A673 (cell line): ENCODE data around the gene UNC45A. TPM values are rescaled to one million over a fixed set of nuclear protein-coding genes. Genes with fewer than 3 reads are reported as not detected.
A peak's percentile ranks its signal among the peaks of the same experiment; 100 is the strongest.

Experiments
- BruUV-seq: library from RNA; stranded (reverse); fragments of 400-500 nt; replicated peaks from 2 replicates; lab custom pipeline; 2021; lab: Mats Ljungman, UMichigan
- CTCF ChIA-PET: fragments of 300-600 bp; sonication (Branson Sonifier 250); formaldehyde crosslinking; loops from one replicate; lab custom pipeline; 2022; ENCODE audit warnings: antibody characterized with exemption; lab: Charles Lee
- POLR2A ChIA-PET: fragments of 300-600 bp; sonication (Branson Sonifier 250); formaldehyde crosslinking; loops from one replicate; lab custom pipeline; 2022; ENCODE audit warnings: antibody characterized with exemption; ENCODE audit not compliant: low non-redundant PET; lab: Charles Lee
- DNase-seq: peaks from one replicate; pipeline ENCODE4 v3.0.0-alpha.2; 2015; ENCODE audit warnings: low spot score
- H3K27ac ChIP-seq: fragments of 200-600 bp; sonication (generic); 2 replicates; pipeline ENCODE4 v1.5.1; 2016; ENCODE audit warnings: mixed run types, low read depth, mild to moderate bottlenecking, mixed read lengths, antibody characterized with exemption, low read length; ENCODE audit not compliant: poor library complexity, severe bottlenecking
- H3K27me3 ChIP-seq: fragments of 200-600 bp; sonication (generic); replicated peaks from 2 replicates; pipeline ENCODE4 v1.6.1; 2017; ENCODE audit warnings: mixed run types, low read depth, mild to moderate bottlenecking, mixed read lengths, antibody characterized with exemption, low read length; ENCODE audit not compliant: insufficient read depth, poor library complexity
- H3K36me3 ChIP-seq: fragments of 200-600 bp; sonication (generic); 2 replicates; pipeline ENCODE4 v1.6.1; 2016; ENCODE audit warnings: mixed run types, mild to moderate bottlenecking, mixed read lengths, antibody characterized with exemption, low read length; ENCODE audit not compliant: insufficient read depth, poor library complexity, severe bottlenecking
- H3K4me1 ChIP-seq: fragments of 200-600 bp; sonication (generic); 2 replicates; pipeline ENCODE4 v1.6.1; 2017; ENCODE audit warnings: mixed run types, mild to moderate bottlenecking, mixed read lengths, antibody characterized with exemption, low read length; ENCODE audit not compliant: insufficient read depth, poor library complexity, severe bottlenecking
- H3K4me3 ChIP-seq: fragments of 200-600 bp; sonication (generic); 2 replicates; pipeline ENCODE4 v1.5.1; 2016; ENCODE audit warnings: low read depth, mixed run types, mild to moderate bottlenecking, mixed read lengths, low read length; ENCODE audit not compliant: poor library complexity, severe bottlenecking
- H3K9me3 ChIP-seq: fragments of 200-600 bp; sonication (generic); 2 replicates; pipeline ENCODE4 v1.6.1; 2016; ENCODE audit warnings: mixed run types, low read depth, mild to moderate bottlenecking, mixed read lengths, antibody characterized with exemption, low read length; ENCODE audit not compliant: poor library complexity, severe bottlenecking
- EZH2 ChIP-seq: fragments of 200-600 bp; sonication (generic); IDR thresholded peaks from 2 replicates; pipeline ENCODE4 v1.6.1; 2017; ENCODE audit warnings: borderline replicate concordance, low read depth, mild to moderate bottlenecking, mixed read lengths, antibody characterized with exemption, low read length; ENCODE audit not compliant: poor library complexity, severe bottlenecking
- intact Hi-C: fragments of 100-400 bp; cut with micrococcal nuclease; formaldehyde crosslinking; loops from one replicate; pipeline ENCODE4 v1.10.0; 2022; ENCODE audit not compliant: unreplicated experiment
- total RNA-seq: library from RNA; stranded (reverse); gene quantifications from 2 replicates; pipeline ENCODE4 v1.2.3, GENCODE V29; 2021
- TF ChIP-seq, protein P1 (sequence below): fragments of 300-800, 200-600 bp; sonication (generic); conservative IDR thresholded peaks from 2 replicates; pipeline ENCODE4 v1.5.1; 2017; ENCODE audit warnings: low read depth, mild to moderate bottlenecking, antibody characterized with exemption, low read length, moderate library complexity, mixed read lengths

UNC45A gene
- total RNA-seq, 1 experiment from 2014 or later: 74.4 TPM

- Histone ChIP-seq H3K27me3 (no peaks in the 10 kb centered on the region), H3K27ac (no peak overlapping the region), H3K9me3 (no peaks in the 10 kb centered on the region), H3K36me3 (peaks cover 41% of the 10 kb centered on the region), H3K4me1 (no peaks in the 10 kb centered on the region), H3K4me3 (no peak overlapping the region)
- TF ChIP-seq, protein P1, sequence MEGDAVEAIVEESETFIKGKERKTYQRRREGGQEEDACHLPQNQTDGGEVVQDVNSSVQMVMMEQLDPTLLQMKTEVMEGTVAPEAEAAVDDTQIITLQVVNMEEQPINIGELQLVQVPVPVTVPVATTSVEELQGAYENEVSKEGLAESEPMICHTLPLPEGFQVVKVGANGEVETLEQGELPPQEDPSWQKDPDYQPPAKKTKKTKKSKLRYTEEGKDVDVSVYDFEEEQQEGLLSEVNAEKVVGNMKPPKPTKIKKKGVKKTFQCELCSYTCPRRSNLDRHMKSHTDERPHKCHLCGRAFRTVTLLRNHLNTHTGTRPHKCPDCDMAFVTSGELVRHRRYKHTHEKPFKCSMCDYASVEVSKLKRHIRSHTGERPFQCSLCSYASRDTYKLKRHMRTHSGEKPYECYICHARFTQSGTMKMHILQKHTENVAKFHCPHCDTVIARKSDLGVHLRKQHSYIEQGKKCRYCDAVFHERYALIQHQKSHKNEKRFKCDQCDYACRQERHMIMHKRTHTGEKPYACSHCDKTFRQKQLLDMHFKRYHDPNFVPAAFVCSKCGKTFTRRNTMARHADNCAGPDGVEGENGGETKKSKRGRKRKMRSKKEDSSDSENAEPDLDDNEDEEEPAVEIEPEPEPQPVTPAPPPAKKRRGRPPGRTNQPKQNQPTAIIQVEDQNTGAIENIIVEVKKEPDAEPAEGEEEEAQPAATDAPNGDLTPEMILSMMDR: no peak
- TF ChIP-seq EZH2: no peak
- DNase-seq: no peak
- ChIA-PET POLR2A (no interaction called here), CTCF (no interaction called here)
- intact Hi-C loops: no loop called here
- BruUV-seq: no TSS peak
Observed at GRCh38 chr15:90948506-90948905, 13.4 kb downstream of the UNC45A start.

GRCh38 chr15:90949979-90950675 lies 15.0 kb downstream of the UNC45A start:
- TF ChIP-seq EZH2: no peak
- TF ChIP-seq, protein P1: no peak
- BruUV-seq: no TSS peak
- no peaks in the 10 kb centered on the region for H3K27me3 ChIP-seq
- intact Hi-C loops: no loop called here
- no peak overlapping the region for H3K4me3 ChIP-seq
- ChIA-PET CTCF (interaction anchor here (1.2 kb wide), 1 partner anchor 15 kb away, joined by 4 read pairs; the partner anchor contains the start of gene UNC45A), POLR2A (no interaction called here)
- peaks cover 29% of the 10 kb centered on the region for H3K36me3 ChIP-seq
- peaks cover under 1% of the 10 kb centered on the region for H3K4me1 ChIP-seq
- peak overlapping the region; percentile 30 for H3K27ac ChIP-seq
- DNase-seq: no peak
- H3K9me3 ChIP-seq: no peaks in the 10 kb centered on the region

DNA sequence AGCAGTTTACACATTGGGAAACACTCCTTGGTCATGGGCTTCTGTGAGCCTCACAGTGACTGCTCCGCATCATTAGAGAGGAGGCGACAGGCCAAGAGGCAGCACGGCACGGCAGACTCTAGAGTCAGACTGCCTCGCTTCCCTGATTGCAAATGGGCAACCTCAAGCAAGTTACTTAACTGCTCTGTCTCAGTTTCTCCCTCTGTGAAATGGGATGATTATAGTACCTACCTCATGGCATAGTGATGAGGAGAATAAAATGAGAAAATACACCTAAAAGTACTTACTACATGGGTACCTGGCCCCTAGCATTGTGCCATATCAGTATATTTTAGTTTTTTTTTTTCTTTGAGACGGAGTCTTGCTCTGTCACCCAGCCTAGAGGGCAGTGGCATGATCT lies 15.6 kb downstream of the UNC45A start:
- no peak overlapping the region for H3K27ac ChIP-seq
- intact Hi-C loops: no loop called here
- H3K36me3 ChIP-seq: peaks cover 28% of the 10 kb centered on the region
- no peaks in the 10 kb centered on the region for H3K9me3 ChIP-seq
- H3K27me3 ChIP-seq: no peaks in the 10 kb centered on the region
- BruUV-seq: no TSS peak
- peaks cover 6% of the 10 kb centered on the region for H3K4me1 ChIP-seq
- no peak for TF ChIP-seq EZH2
- TF ChIP-seq, protein P1: no peak
- H3K4me3 ChIP-seq: no peak overlapping the region
- ChIA-PET CTCF (no interaction called here), POLR2A (no interaction called here)
- no peak for DNase-seq
